ENCODE data around the gene ARHGAP12.

GRCh38 chr10:31902625-31903024 lies 26.0 kb downstream of the ARHGAP12 start:
- TF ChIP-seq, protein P1, sequence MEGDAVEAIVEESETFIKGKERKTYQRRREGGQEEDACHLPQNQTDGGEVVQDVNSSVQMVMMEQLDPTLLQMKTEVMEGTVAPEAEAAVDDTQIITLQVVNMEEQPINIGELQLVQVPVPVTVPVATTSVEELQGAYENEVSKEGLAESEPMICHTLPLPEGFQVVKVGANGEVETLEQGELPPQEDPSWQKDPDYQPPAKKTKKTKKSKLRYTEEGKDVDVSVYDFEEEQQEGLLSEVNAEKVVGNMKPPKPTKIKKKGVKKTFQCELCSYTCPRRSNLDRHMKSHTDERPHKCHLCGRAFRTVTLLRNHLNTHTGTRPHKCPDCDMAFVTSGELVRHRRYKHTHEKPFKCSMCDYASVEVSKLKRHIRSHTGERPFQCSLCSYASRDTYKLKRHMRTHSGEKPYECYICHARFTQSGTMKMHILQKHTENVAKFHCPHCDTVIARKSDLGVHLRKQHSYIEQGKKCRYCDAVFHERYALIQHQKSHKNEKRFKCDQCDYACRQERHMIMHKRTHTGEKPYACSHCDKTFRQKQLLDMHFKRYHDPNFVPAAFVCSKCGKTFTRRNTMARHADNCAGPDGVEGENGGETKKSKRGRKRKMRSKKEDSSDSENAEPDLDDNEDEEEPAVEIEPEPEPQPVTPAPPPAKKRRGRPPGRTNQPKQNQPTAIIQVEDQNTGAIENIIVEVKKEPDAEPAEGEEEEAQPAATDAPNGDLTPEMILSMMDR (IDR thresholded peaks at IDR 0.05): no peak
- TF ChIP-seq ZFX (IDR thresholded peaks at IDR 0.05; ENCODE audit: borderline replicate concordance): no peak
